ENCODE measurements around the gene DOCK8. TPM values are rescaled to one million over a fixed set of nuclear protein-coding genes. Genes with fewer than 3 reads are reported as not detected.

Gene DOCK8
- total RNA-seq, 3 donors from 2014 or later: 18.4 to 34.1 (median 20.8) TPM

GRCh38 chr9:331197-331596, 116.5 kb downstream of the DOCK8 start:
- H3K36me3 ChIP-seq: peaks cover 8% of the 10 kb centered on the region
- DNase-seq (ENCODE audit: low spot score in 2 of 2): no peak
- no peaks in the 10 kb centered on the region for H3K9me3 ChIP-seq
- TF ChIP-seq, protein P1, sequence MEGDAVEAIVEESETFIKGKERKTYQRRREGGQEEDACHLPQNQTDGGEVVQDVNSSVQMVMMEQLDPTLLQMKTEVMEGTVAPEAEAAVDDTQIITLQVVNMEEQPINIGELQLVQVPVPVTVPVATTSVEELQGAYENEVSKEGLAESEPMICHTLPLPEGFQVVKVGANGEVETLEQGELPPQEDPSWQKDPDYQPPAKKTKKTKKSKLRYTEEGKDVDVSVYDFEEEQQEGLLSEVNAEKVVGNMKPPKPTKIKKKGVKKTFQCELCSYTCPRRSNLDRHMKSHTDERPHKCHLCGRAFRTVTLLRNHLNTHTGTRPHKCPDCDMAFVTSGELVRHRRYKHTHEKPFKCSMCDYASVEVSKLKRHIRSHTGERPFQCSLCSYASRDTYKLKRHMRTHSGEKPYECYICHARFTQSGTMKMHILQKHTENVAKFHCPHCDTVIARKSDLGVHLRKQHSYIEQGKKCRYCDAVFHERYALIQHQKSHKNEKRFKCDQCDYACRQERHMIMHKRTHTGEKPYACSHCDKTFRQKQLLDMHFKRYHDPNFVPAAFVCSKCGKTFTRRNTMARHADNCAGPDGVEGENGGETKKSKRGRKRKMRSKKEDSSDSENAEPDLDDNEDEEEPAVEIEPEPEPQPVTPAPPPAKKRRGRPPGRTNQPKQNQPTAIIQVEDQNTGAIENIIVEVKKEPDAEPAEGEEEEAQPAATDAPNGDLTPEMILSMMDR (IDR thresholded peaks at IDR 0.05): no peak
- no peak for TF ChIP-seq POLR2A (IDR thresholded peaks at IDR 0.05)
- no peaks in the 10 kb centered on the region for H3K4me1 ChIP-seq
- intact Hi-C loops (cut with DNase I; ENCODE audit: low total_unique reads): no loop called here
- no peaks in the 10 kb centered on the region for H3K27me3 ChIP-seq
- H3K27ac ChIP-seq: no peak overlapping the region
- no peak overlapping the region for H3K4me3 ChIP-seq

GRCh38 chr9:335373-335772, 120.7 kb downstream of the DOCK8 start:
- no peaks in the 10 kb centered on the region for H3K27me3 ChIP-seq
- H3K9me3 ChIP-seq: no peaks in the 10 kb centered on the region
- peaks cover 8% of the 10 kb centered on the region for H3K36me3 ChIP-seq
- intact Hi-C loops (cut with DNase I; ENCODE audit: low total_unique reads): no loop called here
- no peak for DNase-seq (ENCODE audit: low spot score in 2 of 2)
- no peak overlapping the region for H3K27ac ChIP-seq
- H3K4me1 ChIP-seq: no peaks in the 10 kb centered on the region
- no peak overlapping the region for H3K4me3 ChIP-seq
- TF ChIP-seq POLR2AphosphoS5 (IDR thresholded peaks at IDR 0.05): no peak
- TF ChIP-seq, protein P1 (IDR thresholded peaks at IDR 0.05): no peak
- TF ChIP-seq POLR2A (IDR thresholded peaks at IDR 0.05): no peak

DNA sequence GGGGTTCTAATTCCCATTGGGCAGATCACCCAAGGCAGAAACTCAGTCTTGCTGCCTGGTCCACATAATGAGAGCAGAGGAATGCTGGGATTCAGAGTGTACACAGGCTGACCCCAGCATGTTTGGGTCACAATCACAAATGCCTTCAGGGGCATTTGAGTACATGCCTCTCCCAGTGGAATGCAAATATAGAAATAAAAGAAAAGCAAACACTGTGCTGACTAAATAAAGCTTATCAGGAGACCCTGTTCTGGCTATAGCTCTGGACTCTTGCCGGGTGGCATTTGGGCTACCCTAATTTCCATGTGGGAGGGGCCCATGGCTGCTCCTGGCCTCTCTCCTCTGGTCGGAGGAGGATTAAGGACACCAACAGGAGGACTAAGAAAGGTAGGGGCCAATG, 121.4 kb downstream of the DOCK8 start:
- intact Hi-C loops (cut with DNase I; ENCODE audit: low total_unique reads): no loop called here
- no peak overlapping the region for H3K27ac ChIP-seq
- no peaks in the 10 kb centered on the region for H3K9me3 ChIP-seq
- H3K4me1 ChIP-seq: no peaks in the 10 kb centered on the region
- no peak for TF ChIP-seq POLR2AphosphoS5 (IDR thresholded peaks at IDR 0.05)
- TF ChIP-seq, protein P1 (IDR thresholded peaks at IDR 0.05): no peak
- no peak for TF ChIP-seq POLR2A (IDR thresholded peaks at IDR 0.05)
- no peaks in the 10 kb centered on the region for H3K27me3 ChIP-seq
- peaks cover 8% of the 10 kb centered on the region for H3K36me3 ChIP-seq
- H3K4me3 ChIP-seq: no peak overlapping the region
- no peak for DNase-seq (ENCODE audit: low spot score in 2 of 2)

GRCh38 chr9:338602-339001, 123.9 kb downstream of the DOCK8 start:
- intact Hi-C loops (cut with DNase I; ENCODE audit: low total_unique reads): no loop called here
- Histone ChIP-seq H3K4me1 (no peaks in the 10 kb centered on the region), H3K9me3 (no peaks in the 10 kb centered on the region), H3K27me3 (no peaks in the 10 kb centered on the region), H3K4me3 (no peak overlapping the region), H3K27ac (no peak overlapping the region), H3K36me3 (no peaks in the 10 kb centered on the region)
- no peak for DNase-seq (ENCODE audit: low spot score in 2 of 2)
- TF ChIP-seq POLR2A (IDR thresholded peaks at IDR 0.05): no peak
- TF ChIP-seq POLR2AphosphoS5 (IDR thresholded peaks at IDR 0.05): no peak
- TF ChIP-seq, protein P1 (IDR thresholded peaks at IDR 0.05): no peak

DNA sequence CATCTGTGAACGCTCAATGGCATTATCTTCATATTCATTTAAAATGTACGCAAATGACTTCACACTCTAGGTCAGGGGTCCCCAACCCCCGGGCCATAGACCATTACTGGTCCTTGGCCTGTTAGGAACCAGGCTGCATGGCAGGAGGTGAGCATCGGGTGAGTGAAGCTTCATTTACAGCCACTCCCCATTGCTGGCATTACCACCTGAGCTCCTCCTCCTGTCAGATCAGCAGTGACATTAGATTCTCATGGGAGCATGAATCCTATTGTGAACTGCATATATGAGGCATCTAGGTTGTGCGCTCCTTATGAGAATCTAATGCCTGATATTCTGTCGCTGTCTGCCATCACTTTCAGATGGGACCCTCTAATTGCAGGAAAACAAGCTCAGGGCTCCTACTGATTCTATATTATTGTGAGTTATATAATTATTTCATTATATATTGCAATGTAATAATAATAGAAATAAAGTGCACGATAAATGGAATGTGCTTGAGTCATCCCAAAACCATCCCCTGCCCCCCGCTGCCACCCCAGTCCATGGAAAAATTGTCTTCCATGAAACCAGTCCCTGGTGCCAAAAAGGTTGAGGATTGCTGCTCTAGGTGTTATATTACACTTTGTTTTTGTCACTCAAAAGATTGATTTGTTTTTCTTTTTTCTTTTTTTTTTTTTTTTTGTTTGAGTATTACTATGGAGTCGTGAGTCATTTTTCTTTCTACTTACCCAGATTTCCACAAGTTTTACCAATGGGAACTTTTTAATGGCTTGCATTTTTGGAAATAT, 127.2 kb downstream of the DOCK8 start:
- Histone ChIP-seq H3K4me1 (no peaks in the 10 kb centered on the region), H3K27ac (no peak overlapping the region), H3K36me3 (no peaks in the 10 kb centered on the region), H3K4me3 (no peak overlapping the region), H3K27me3 (no peaks in the 10 kb centered on the region), H3K9me3 (no peaks in the 10 kb centered on the region)
- intact Hi-C loops (cut with DNase I; ENCODE audit: low total_unique reads): no loop called here
- no peak for DNase-seq (ENCODE audit: low spot score in 2 of 2)
- no peak for TF ChIP-seq POLR2AphosphoS5 (IDR thresholded peaks at IDR 0.05)
- TF ChIP-seq POLR2A (IDR thresholded peaks at IDR 0.05): no peak
- TF ChIP-seq, protein P1 (IDR thresholded peaks at IDR 0.05): no peak
